ENCODE results near the gene SLIT3. TPM values are rescaled to one million over a fixed set of nuclear protein-coding genes. Genes with fewer than 3 reads are reported as not detected.

SLIT3 gene
- total RNA-seq, 1 donor from 2014 or later = 16.6 TPM

- no peak for DNase-seq (ENCODE audit: low spot score)
- intact Hi-C loops (cut with DNase I) = no loop called here
Observed at GRCh38 chr5:168734620-168735300, 566.2 kb downstream of the SLIT3 start.

DNA sequence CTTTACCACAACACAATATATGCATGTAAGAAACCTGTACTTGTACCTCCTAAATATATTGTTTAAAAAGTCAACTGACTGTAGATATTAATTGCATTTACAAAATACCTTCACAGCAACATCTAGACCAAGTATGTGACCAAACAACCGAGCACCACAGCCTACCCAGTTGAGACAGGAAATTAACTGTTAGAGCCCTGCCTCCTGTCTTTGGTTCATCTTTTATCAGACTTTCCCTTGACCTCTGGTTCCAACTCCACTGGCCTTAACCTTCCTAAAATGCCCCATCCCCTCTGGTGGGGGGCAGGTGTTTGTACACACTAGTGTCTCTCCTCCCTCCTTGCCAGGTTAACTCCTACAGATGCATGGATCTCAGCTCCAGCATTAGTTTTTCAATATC is 566.8 kb downstream of the SLIT3 start:
- intact Hi-C loops (cut with DNase I) = no loop called here
- DNase-seq (ENCODE audit: low spot score) = no peak

GRCh38 chr5:168728546-168729211 is 572.3 kb downstream of the SLIT3 start:
- DNase-seq (ENCODE audit: low spot score) = no peak
- intact Hi-C loops (cut with DNase I) = no loop called here

- intact Hi-C loops (cut with DNase I) = no loop called here
Observed at GRCh38 chr5:168727547-168727946, 573.4 kb downstream of the SLIT3 start.

DNA sequence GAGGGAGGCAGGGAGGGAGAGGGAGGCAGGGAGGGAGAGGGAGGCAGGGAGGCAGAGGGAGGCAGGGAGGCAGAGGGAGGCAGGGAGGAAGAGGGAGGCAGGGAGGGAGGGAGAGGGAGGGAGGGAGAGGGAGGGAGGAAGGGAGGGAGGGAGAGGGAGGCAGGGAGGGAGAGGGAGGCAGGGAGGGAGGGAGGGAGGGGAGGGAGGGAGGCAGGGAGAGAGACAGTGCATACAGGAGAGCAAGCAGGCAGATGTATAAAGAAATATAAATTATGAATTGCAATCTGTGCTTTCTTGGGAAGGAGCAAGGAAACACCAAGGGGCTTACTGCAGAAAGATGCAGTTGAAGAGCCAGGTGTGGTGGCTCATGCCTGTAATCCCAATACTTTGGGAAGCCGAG is 574.6 kb downstream of the SLIT3 start:
- intact Hi-C loops (cut with DNase I) = no loop called here

More at GRCh38 chr5:168727547-168727946, 573.4 kb downstream of the SLIT3 start:
- no peak for DNase-seq (ENCODE audit: low spot score)

DNA sequence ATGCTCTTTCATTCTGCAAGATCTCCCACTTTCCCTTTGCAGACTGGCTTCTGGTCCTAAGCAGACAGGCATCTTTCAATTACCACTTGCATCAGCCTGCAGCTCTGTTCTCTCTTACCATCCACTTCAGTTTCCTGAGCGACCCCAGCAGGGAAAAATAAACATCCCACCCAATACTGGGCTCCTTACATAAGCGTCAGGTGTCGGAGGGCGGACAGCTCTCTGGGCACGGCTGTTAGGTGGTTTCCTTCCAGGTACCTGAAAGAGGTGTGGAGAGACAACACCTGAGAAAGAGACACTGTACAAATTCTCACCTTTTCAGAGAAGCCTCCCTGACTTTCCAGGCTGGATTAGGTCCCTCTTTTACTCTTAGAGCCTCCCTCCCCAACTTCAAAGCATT is 576.7 kb downstream of the SLIT3 start:
- intact Hi-C loops (cut with DNase I) = no loop called here
- DNase-seq (ENCODE audit: low spot score) = no peak

More for the DNA sequence above, 574.6 kb downstream of the SLIT3 start:
- no peak for DNase-seq (ENCODE audit: low spot score)

GRCh38 chr5:168723037-168723436 is 577.9 kb downstream of the SLIT3 start:
- intact Hi-C loops (cut with DNase I) = no loop called here
- DNase-seq (ENCODE audit: low spot score) = no peak

- intact Hi-C loops (cut with DNase I) = no loop called here
- no peak for DNase-seq (ENCODE audit: low spot score)
Observed at GRCh38 chr5:168721966-168722365, 579.0 kb downstream of the SLIT3 start.

DNA sequence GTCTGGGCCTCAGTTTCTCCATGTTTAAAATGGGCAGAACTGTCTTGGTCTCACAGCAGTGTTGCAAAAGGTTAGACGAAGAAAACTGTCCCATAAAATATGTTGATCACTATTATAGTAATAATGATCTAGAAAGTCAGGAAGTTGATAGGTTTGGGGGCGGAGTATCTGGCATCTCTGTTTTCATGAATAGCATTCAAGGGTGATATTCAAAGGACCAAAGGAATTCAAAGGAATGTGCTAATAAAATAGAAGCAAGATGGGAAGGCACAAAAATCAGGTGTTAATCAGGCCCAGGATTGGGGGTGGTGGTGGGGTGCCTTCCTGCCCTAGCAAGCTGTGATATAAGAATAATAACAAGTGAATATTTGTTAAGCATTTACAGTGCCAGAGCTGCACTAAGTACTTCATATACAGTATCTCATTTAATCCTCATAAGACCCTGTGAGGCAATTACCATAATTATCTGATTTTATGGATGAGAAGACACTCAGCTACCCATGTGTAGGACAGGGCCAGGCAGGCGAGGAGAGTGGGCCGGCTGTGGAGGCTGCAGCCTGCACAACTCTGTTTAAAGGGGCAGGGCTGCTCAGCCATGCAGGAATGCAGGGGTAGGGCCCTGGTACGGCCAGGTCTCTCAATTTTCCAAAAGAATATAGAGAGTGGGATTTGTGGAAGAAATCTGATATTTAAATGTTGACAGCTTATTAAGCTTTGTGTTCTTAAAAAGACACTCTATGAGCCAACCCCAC is 579.8 kb downstream of the SLIT3 start:
- DNase-seq (ENCODE audit: low spot score) = no peak

GRCh38 chr5:168720575-168720974 is 580.4 kb downstream of the SLIT3 start:
- DNase-seq (ENCODE audit: low spot score) = no peak
- intact Hi-C loops (cut with DNase I) = no loop called here

More for the DNA sequence above, 579.8 kb downstream of the SLIT3 start:
- intact Hi-C loops (cut with DNase I) = no loop called here

DNA sequence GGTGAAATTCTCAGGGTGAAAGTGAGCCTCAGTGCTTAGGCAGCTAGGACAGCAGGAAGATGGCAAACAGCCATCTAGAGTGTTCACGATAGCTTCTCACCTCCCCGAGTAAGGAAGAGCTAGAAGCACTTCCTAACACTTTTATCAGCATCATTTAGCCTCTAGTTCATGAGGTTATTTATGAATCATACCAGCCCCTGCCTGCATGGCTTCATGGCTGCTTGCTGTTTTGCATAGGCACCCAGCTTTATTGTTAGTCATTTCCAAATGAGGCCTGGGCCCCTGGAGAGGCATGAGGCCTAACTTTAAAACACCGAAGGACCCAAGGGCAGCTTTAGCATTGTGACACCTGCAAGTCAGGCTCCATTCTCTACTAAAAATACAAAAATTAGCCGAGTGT is 586.9 kb downstream of the SLIT3 start:
- no peak for DNase-seq (ENCODE audit: low spot score)
- intact Hi-C loops (cut with DNase I) = no loop called here

GRCh38 chr5:168713051-168713450 is 587.9 kb downstream of the SLIT3 start:
- DNase-seq (ENCODE audit: low spot score) = no peak
- intact Hi-C loops (cut with DNase I) = no loop called here

DNA sequence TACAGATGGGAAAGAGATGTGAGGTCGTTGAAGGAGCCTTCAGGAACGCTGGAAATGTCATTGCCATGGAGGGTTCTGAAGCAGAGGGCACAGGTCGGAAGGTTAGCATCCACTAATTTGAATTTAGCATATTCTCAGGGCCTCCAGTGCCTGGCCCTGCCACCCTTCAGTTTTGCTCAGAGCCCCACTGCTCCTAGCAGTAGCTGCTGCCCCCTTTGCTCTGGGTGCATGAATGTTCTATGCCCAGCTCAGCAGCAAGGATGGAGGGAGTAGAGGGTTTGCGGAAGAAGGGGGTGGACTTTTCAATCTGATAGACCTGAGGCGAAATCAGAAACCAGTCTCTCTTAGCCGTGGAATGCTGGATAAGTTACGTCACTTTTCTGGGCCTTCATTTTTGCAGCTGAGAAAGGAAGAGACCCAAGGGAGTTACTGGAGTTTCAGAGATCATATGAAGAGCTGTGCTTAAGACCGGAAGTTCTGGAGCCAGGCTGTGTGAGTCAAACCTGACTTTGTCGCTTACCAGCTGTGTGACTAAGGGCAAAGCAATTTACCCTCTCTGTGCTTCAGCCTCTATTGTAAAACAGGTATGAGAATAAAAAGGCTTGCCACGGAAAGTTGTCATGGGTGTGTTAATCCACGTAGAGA is 588.5 kb downstream of the SLIT3 start:
- intact Hi-C loops (cut with DNase I) = no loop called here
- no peak for DNase-seq (ENCODE audit: low spot score)

DNA sequence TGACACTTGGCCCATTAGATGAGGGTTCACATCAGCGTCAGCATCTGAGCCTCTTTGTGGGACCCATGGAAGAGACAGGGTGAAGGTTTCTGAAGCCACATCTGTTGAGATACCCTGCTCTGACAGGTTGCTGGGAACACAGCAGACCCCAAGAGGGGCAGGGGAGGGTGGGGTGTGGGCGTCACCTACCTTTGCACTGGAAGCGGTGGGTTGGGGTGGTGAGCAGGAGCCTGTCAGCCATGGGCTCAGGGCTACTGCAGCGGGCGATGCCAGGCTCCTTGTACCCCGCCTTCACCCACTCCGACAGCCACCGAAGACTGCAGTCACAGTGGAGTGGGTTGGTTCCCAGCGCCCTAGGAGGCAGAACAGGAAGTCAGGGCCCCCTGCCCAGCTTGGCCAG is 590.2 kb downstream of the SLIT3 start:
- no peak for DNase-seq (ENCODE audit: low spot score)
- intact Hi-C loops (cut with DNase I) = no loop called here

- intact Hi-C loops (cut with DNase I) = loop anchor here (5.0 to 10.0 kb wide), 3 partner anchors 167 to 279 kb away; no protein-coding TSS in a partner anchor
Observed at GRCh38 chr5:168707716-168708695, 592.9 kb downstream of the SLIT3 start.

GRCh38 chr5:168706655-168707069 is 594.3 kb downstream of the SLIT3 start:
- no peak for DNase-seq (ENCODE audit: low spot score)
- intact Hi-C loops (cut with DNase I) = loop anchor here (5.0 to 10.0 kb wide), 3 partner anchors 168 to 281 kb away; no protein-coding TSS in a partner anchor

More at GRCh38 chr5:168707716-168708695, 592.9 kb downstream of the SLIT3 start:
- DNase-seq (ENCODE audit: low spot score) = no peak

GRCh38 chr5:168705321-168705720 is 595.6 kb downstream of the SLIT3 start:
- intact Hi-C loops (cut with DNase I) = loop anchor here (5.0 to 10.0 kb wide), 3 partner anchors 169 to 282 kb away; no protein-coding TSS in a partner anchor
- DNase-seq (ENCODE audit: low spot score) = no peak

- intact Hi-C loops (cut with DNase I) = loop anchor here (10.0 kb wide), 1 partner anchor 172 kb away; no protein-coding TSS in a partner anchor
- DNase-seq (ENCODE audit: low spot score) = no peak
Observed at GRCh38 chr5:168702511-168702910, 598.4 kb downstream of the SLIT3 start.

Measured in cardiac septum (tissue), 1 donor.